GM19023 (cell line): ENCODE results near the gene AMPD3.

Experiments used
- ATAC-seq: cut with Tn5 transposase; IDR thresholded peaks from one replicate; pipeline ENCODE4 v1.9.1; 2021; ENCODE audit warnings: mild to moderate bottlenecking, moderate library complexity; ENCODE audit not compliant: unreplicated experiment

The AMPD3 gene

GRCh38 chr11:10454878-10455631, at the start of gene AMPD3:
AMPD3 (plus strand) TSS chr11:10455264; CDS start chr11:10461520, 6,256 bp downstream.
- ATAC-seq, result peak; percentile 28

GRCh38 chr11:10405865-10406592, 49.0 kb upstream of the AMPD3 start:
- peak; percentile 77 for ATAC-seq

DNA sequence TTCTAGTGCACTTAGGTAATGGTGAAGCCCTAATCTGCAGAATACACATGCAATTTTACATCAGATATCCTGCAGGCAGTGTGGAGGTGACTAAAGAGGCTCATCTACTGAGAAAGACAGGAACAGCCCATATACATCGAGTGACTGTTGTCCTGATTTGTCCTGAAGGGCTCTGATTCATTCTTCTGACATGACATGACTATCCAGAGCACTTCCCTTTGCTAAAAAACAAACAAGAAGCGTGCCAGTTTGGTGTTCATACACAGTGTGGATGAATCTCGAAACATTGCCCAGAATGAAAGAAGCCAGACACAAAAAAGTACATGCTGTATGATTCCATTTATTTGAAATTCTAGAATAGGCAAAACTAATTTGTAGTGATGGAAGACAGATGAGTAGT, 48.0 kb upstream of the AMPD3 start:
- ATAC-seq, result no peak

GRCh38 chr11:10407749-10408685, 47.0 kb upstream of the AMPD3 start:
- no peak for ATAC-seq

- no peak for ATAC-seq
These were observed 45.8 kb upstream of the AMPD3 start for GRCh38 chr11:10409207-10409661.

GRCh38 chr11:10410106-10410843, 44.8 kb upstream of the AMPD3 start:
- ATAC-seq, result no peak

DNA sequence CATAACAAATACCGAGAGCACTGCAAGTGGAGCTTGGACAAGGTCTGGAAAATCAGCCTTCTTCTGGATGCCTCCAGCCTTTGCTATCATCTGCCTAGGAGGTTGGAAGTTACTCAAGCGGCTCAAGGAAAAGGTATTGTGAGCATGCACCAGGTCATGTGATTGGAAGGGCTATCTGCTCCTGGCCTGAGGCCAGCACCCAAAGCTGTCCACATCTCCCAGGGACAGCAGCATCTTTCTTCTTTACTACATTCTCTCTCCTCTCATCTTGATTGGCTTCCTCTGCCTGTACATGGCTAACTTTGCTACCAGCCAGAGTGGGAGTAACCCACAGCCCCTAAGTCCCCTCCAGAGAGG, 44.2 kb upstream of the AMPD3 start:
- no peak for ATAC-seq

DNA sequence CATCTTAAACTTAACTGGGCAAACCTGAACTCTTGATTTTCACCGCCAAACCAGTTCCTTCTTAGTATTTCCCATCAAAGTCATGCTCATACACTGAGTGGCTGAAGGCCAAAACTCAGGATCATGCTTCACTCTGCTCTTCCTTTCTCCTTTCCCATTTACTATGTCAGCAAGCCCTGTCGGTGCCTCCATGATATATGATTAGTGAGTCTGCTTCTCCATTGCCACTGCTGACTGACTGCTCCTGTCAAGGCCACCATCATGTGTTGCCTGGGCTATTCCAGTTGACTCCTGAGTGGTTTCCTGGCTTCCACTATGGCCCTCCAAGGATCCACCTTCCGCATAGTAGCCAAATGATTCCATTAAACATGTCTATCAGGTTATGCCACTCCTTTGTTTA, 42.8 kb upstream of the AMPD3 start:
- ATAC-seq, result no peak

- peak; percentile 73 for ATAC-seq
These were observed 41.8 kb upstream of the AMPD3 start for GRCh38 chr11:10413268-10413667.

- ATAC-seq, result no peak
These were observed 40.9 kb upstream of the AMPD3 start for GRCh38 chr11:10414181-10414580.

DNA sequence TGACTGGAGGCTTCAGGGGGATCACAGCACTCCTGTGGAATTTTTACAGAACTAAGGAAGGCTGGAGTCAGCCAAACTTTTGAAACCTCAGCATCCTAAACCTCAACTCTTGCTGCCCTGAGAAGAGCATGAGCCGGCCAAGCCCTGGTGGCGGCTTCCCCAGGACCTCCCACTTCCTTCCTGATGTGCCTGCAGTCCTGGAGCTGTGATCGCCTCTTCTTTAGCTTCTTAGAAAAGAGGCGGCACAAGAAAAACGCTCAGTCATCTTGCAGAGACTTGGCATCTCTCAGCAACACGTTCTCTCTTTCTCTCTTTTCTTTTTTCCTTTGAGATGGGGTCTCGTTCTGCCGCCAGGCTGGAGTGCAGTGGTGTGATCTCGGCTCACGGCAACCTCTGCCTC, 40.4 kb upstream of the AMPD3 start:
- no peak for ATAC-seq

- no peak for ATAC-seq
These were observed 39.2 kb upstream of the AMPD3 start for GRCh38 chr11:10415817-10416392.

DNA sequence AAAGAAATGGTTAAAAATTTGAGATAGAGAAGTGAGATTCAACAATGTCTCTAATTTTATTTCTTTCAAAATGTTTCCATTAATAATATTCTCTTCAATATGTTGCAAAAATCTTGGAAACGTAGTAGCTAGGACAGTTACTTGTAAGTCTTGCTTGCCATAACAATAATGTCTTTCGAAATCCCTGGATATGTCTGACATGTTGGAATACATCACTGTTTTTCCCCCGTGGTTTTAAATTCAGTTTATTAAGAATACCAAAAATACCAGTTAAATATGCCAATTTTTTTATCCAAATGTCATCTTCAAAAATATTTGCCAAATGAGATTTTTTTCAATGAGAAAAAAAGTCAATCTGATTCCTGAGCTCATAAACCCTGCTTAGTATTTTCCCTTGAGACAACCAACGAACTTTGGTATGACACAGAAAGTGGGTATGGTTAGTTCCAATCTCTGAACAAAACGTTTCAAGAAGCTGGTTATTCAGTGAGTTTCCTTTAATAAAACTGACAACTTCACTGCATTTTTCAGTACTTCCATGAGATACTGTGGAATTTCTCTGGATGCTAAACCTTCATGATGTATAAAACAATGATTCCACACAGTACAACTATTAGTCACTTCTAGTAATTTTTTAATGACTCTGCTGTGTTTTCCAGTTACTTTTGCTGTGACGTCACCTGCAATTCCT, 36.7 kb upstream of the AMPD3 start:
- ATAC-seq, result no peak

GRCh38 chr11:10418950-10419310, 36.1 kb upstream of the AMPD3 start:
- no peak for ATAC-seq

DNA sequence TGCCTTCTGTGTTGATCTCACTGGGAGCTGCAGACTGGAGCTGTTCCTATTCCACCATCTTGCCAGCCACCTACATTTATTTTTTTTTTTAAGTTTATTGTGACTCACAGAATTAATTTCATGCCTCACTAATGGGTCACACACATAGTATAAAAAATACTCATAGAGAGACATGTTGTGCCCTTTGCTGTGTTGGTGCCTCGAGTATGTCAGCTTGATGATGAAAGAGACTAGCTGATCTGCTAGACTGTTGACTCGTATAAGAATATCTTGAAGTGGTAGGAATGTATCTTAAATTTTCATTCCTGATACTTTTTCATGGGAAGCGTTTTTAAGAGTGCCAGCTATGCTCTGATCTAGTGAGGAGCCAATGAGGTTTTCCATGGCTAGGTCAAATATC, 28.6 kb upstream of the AMPD3 start:
- no peak for ATAC-seq

- no peak for ATAC-seq
These were observed 26.6 kb upstream of the AMPD3 start for GRCh38 chr11:10428453-10428852.

DNA sequence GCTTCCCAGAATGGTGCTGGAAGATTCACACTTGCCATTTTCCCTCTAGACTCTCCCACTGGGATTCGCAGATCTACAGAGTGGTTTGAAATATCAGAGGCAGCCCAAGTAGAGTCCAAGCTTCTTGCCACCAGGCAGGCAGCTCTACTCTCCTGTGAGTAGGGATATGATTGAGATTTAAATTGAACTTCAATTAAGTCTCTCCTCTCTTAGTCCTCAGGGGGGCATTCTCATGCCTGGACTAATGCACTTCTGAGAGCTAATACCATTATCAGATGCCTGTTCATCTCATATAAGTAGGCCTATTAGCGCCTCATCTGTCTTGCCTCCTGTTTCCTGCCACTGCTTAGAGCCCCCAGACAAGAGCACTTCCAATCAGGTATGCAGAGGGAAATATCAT, 25.5 kb upstream of the AMPD3 start:
- ATAC-seq, result no peak

- ATAC-seq, result no peak
These were observed 22.6 kb upstream of the AMPD3 start for GRCh38 chr11:10432493-10432892.

DNA sequence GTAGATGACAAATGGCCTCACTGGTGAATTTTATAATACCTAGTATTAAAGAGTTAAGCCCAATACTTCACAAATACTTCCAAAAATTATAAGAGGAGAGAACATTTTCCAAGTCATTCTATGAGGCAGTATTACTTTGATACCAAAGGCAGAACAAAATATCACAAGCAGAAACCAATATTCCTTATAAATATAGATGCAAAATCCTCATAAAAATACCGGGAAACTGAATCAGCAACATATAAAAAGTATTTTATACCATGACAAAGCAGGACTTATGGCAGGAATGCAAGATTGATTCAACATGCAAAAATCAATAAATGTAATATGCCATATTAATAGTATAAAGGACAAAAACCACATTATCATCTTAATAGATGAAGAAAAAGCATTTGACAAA, 22.1 kb upstream of the AMPD3 start:
- no peak for ATAC-seq

DNA sequence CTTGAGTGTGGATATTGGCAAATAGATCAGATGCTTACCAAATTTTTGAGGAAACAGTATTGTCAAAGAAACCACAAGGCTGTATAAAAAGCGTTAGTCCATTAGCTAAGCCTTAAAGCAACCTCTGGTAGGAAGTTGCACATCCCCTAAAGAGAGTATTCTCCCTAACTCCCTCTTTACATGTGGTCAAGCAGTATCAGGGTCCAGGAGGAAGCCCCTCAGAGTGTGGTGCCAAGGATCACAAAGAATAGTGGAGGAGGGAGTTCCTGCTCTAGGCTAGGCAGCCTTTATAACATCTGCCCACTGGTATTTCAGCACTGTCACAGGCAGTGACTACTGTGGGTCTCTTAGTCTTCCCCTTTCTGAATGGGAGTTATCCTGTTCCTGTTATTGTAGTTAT, 18.8 kb upstream of the AMPD3 start:
- no peak for ATAC-seq
